ENCODE results near the gene AP3S2. TPM values are rescaled to one million over a fixed set of nuclear protein-coding genes. Genes with fewer than 3 reads are reported as not detected.

The AP3S2 gene
- total RNA-seq, 2 experiments from 2014 or later, result 25.3 to 28.1 TPM

DNA sequence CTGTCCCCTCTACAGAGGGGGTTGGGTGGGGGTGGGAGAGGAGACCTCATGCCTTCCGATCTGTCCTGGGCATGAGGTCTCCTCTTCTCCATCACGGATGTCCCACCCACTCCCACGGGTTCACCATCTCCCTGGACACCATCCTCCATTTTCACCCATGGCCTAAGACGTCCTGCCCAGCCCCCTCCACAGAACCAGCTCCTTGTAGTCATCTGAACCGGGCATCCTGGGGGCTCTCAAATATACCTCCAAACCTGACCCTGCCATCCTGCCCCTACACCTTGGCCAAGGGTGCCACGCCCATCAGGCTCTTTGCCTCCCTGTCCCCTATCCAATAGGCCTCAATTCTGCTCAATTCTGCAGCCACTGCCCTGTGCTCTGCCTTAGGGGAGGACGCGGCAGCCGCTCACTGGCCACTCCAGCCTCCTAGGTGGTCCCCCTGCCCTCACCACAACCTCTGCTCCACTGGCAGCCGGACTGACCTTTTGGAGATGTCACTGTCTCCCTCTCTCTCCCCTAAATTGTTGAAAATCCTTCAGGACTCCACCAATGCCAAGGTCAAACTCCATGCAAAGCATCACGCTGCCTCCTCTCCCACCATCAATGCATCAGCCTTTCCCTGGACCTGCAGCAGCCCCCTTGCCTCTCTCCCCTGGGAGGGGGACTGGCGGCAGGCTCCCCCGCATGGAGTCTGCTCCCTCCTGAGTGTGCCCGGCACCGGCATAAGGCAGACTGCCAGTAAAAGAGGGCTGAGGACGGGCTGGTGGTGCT lies 69.8 kb downstream of the AP3S2 start:
- Mint-ChIP-seq H3K27me3 (peaks cover 14% of the 10 kb centered on the region), H3K36me3 (ENCODE audit: low read depth) (no peaks in the 10 kb centered on the region), H3K9me3 (no peaks in the 10 kb centered on the region), H3K4me1 (peaks cover 3% of the 10 kb centered on the region), H3K4me3 (no peak overlapping the region), H3K27ac (no peak overlapping the region)
- POLR2A ChIA-PET, result no interaction called here
- CTCF ChIA-PET, result interaction anchor here (1.2 kb wide), 1 partner anchor 22 kb away, joined by 3 read pairs; no protein-coding TSS in a partner anchor
- DNase-seq, result no peak

DNA sequence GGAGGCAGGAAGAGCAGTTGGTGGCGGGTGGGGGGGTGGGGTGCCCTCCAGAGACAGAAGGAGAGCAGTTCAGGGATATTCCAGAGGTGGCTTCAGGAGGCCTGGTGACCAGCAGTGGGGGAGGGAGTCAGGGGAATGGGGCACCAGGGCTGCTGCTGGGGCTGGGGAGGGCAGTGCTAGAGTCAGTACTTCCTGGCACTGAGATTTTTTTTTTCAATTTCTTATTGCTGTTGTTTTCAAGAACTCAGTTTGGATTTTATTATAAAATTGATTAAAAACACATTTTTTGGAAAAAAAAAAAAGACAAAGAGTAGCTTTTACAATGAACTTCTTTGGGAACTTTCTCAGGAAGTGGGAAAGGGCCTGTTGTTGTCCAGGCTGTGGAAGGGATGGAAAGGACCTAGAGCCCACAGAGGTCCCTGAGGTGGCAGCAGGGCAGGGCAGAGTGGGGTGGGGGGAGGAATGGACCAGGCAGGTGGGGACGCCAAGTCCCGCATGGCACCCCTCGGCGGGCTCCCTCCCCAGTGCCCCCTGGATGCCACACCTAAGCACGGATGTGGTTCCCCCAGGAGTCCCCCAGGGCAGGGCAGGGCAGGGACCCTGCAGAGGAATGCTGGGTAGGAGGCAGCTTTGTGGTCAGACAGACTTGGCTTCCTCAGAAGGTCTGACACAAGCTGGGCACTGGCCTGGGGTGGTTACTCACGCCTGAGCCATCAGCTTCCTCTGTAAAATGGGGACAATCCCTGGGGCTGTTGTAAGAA lies 70.7 kb downstream of the AP3S2 start:
- Mint-ChIP-seq H3K27me3 (peaks cover 16% of the 10 kb centered on the region), H3K9me3 (no peaks in the 10 kb centered on the region), H3K27ac (no peak overlapping the region), H3K4me3 (no peak overlapping the region), H3K4me1 (peaks cover 3% of the 10 kb centered on the region), H3K36me3 (ENCODE audit: low read depth) (no peaks in the 10 kb centered on the region)
- DNase-seq, result no peak
- ChIA-PET POLR2A (no interaction called here), CTCF (interaction anchor here (0.6 to 1.2 kb wide), 2 partner anchors 21 to 100 kb away, joined by 3 read pairs; no protein-coding TSS in a partner anchor)

DNA sequence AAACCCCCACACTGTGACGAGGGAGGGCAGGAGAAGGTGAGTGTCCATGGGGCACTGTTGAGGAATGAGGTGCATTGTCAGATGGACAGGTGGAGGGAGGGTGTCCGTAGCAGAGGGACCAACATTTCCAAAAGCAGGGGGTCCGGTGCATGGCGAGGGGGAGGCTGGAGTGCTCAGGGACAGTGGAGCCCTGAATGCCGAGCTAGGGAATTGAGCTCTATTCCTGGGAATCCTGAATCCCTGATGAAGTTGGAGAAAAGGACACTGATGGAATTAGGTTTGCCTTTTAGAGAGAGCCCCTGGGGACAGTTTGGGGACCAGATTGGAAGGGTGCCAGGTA lies 71.2 kb downstream of the AP3S2 start:
- ChIA-PET POLR2A (no interaction called here), CTCF (no interaction called here)
- Mint-ChIP-seq H3K4me1 (peaks cover 3% of the 10 kb centered on the region), H3K4me3 (no peak overlapping the region), H3K9me3 (no peaks in the 10 kb centered on the region), H3K36me3 (ENCODE audit: low read depth) (no peaks in the 10 kb centered on the region), H3K27ac (no peak overlapping the region), H3K27me3 (peaks cover 19% of the 10 kb centered on the region)
- no peak for DNase-seq

DNA sequence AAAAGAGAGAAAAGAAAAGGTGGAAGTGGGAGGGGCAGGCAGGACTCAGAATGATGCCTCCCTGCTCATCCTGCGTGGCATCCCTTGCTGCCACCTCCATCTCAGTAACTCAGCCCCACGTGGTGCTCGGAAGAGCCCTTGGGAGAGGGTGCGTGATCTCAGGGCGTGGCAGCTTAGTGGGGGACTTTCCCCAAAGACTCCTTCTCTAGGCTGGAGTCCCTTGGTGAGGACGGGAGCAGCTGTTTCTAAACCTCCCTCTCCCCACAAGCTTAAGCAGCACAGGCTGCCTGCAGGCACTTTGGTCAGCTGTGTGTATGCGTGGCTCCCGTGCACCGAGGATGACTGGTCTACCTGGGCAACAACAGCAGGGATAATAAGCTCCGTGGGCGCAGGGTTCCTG lies 71.8 kb downstream of the AP3S2 start:
- DNase-seq, result no peak
- Mint-ChIP-seq H3K27ac (no peak overlapping the region), H3K4me1 (peaks cover 3% of the 10 kb centered on the region), H3K27me3 (peaks cover 19% of the 10 kb centered on the region), H3K4me3 (no peak overlapping the region), H3K36me3 (ENCODE audit: low read depth) (no peaks in the 10 kb centered on the region), H3K9me3 (no peaks in the 10 kb centered on the region)
- CTCF ChIA-PET, result no interaction called here
- POLR2A ChIA-PET, result no interaction called here

DNA sequence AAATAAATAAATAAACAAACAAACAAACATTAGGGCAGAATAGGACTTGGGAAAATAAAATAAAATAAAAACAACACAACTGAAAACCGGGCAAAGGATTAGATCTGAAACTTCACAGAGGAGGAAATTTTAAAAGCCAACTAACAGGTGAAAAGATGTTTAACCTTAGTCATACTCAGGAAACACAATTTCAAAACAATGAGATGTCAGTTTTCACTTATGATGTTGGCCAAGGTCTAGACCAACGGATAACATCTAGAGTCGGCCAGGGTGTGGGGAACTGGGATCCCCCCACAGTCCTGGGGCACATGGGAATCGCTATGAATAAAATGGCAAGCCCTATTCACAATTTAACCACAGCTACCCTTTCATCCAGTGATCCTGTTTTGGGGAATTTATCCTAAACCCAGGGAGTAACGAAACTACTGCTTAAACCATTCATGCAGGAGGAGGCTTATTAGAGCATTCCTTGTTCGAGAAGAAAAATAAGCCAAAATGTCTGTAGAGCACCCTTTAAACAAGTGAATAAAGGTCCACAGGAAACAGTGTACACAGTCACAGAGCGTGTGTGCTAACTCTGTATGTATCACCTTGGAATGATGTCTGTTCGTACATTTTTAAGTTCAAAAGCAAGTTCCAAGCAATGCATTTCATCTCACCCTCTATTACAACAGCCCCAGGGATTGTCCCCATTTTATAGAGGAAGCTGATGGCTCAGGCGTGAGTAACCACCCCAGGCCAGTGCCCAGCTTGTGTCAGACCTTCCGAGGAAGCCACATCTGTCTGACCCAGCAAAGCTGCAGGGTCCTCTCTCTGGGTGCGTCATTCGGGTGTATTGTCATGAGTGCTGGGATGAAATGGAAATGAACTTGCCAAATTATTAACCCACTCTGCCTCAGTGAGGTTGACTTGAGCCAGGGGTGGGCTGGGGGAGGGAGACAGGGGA lies 72.9 kb downstream of the AP3S2 start:
- Mint-ChIP-seq H3K9me3 (no peaks in the 10 kb centered on the region), H3K27ac (no peak overlapping the region), H3K4me1 (peaks cover 3% of the 10 kb centered on the region), H3K4me3 (no peak overlapping the region), H3K27me3 (peaks cover 28% of the 10 kb centered on the region), H3K36me3 (ENCODE audit: low read depth) (no peaks in the 10 kb centered on the region)
- POLR2A ChIA-PET, result no interaction called here
- CTCF ChIA-PET, result interaction anchor here (0.6 kb wide), 2 partner anchors 40 to 61 kb away, joined by 3 to 4 read pairs; no protein-coding TSS in a partner anchor
- DNase-seq, result no peak

DNA sequence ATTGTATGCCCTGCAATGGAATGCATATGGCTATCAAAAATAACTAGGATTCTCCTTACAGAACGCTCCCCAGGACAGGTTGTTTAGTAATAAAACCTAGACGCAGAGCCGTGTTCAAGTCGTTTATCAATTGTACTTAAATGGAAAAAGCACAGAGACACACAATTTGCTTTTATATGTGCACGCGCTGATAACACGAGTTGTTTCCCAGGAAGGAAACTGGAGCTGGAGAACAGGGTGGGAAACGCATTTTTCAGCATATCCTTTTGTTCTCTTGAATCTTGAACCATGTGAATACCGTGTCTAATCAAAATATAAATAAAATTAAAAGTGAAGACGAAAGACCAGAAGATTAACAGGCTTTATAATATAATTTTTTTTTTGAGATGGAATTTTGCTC lies 75.5 kb downstream of the AP3S2 start:
- Mint-ChIP-seq H3K27ac (no peak overlapping the region), H3K27me3 (peaks cover 44% of the 10 kb centered on the region), H3K4me3 (no peak overlapping the region), H3K4me1 (peaks cover 11% of the 10 kb centered on the region), H3K9me3 (no peaks in the 10 kb centered on the region), H3K36me3 (ENCODE audit: low read depth) (no peaks in the 10 kb centered on the region)
- ChIA-PET POLR2A (no interaction called here), CTCF (no interaction called here)
- no peak for DNase-seq

- Mint-ChIP-seq H3K27ac (no peak overlapping the region), H3K4me3 (no peak overlapping the region), H3K27me3 (peaks cover 44% of the 10 kb centered on the region), H3K36me3 (ENCODE audit: low read depth) (no peaks in the 10 kb centered on the region), H3K9me3 (no peaks in the 10 kb centered on the region), H3K4me1 (peaks cover 11% of the 10 kb centered on the region)
- CTCF ChIA-PET, result no interaction called here
- DNase-seq, result no peak
- POLR2A ChIA-PET, result no interaction called here
Measured at GRCh38 chr15:89817701-89818280, 76.0 kb downstream of the AP3S2 start.

DNA sequence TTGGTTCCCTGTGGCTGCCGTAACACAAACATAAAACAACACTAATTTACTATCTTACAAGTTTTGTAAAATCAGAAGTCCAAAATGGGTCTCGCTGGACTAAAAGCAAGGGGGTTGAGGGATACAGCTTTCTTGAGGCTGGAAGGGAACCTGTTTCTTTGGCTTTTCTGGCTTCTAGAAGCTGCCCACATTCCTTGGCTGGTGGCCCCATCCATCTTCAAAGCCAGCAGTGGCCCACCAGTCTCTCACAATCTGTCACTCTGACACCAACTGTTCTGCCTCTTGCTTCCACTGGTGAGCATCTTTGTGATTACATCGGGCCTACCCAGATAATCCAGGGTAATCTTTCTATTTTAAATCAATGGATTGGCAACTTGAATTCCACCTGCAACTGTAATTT lies 78.0 kb downstream of the AP3S2 start:
- Mint-ChIP-seq H3K36me3 (ENCODE audit: low read depth) (no peaks in the 10 kb centered on the region), H3K27me3 (peaks cover 37% of the 10 kb centered on the region), H3K9me3 (no peaks in the 10 kb centered on the region), H3K4me3 (peak overlapping the region; percentile 70), H3K4me1 (peaks cover 12% of the 10 kb centered on the region), H3K27ac (no peak overlapping the region)
- CTCF ChIA-PET, result interaction anchor here (0.9 kb wide), 1 partner anchor 21 kb away, joined by 3 read pairs; no protein-coding TSS in a partner anchor
- no peak for DNase-seq
- POLR2A ChIA-PET, result no interaction called here

DNA sequence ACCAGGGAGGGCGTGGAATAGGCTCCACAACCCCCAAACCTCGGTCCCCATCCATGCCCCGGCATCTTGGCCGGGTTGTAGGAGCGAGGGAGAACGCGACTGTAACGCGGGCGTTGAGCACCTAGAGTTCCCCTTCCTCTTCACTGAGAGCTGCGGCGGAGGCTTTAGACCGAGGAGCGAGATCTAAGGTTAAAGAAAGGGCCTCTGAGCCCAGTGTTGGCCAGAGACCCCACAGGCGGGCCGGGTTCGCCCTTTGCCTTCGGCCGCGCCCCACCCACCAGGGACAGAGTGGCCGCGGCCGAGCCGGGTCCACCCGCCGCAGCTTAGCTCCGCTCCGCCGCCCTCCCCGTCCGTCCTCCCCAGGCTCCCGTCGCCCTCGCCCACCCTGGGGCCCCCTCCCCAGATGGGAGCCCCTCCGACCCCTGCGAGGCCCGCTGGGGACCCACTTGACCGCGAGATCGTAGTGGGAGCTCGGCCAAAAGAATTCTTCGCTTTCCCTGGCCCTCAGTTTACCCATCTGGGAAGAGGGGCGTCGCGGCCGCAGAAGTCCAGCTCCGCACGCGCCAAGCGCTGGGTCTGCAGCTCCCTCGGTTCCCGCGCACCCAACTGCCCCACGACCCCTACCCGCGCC lies 79.6 kb downstream of the AP3S2 start:
- POLR2A ChIA-PET, result no interaction called here
- H3K4me3 Mint-ChIP-seq, result peak overlapping the region; percentile 51

GRCh38 chr15:89813381-89814111 lies 80.2 kb downstream of the AP3S2 start:
- H3K4me3 Mint-ChIP-seq, result peak overlapping the region; percentile 51
- ChIA-PET POLR2A (no interaction called here), CTCF (interaction anchor here (1.3 kb wide), 1 partner anchor 30 kb away, joined by 3 read pairs; no protein-coding TSS in a partner anchor)
- H3K9me3 Mint-ChIP-seq, result no peaks in the 10 kb centered on the region
- DNase-seq, result no peak
- no peaks in the 10 kb centered on the region for H3K36me3 Mint-ChIP-seq (ENCODE audit: low read depth)
- no peak overlapping the region for H3K27ac Mint-ChIP-seq
- H3K27me3 Mint-ChIP-seq, result peaks cover 31% of the 10 kb centered on the region
- H3K4me1 Mint-ChIP-seq, result peaks cover 9% of the 10 kb centered on the region

More for the DNA sequence above, 79.6 kb downstream of the AP3S2 start:
- CTCF ChIA-PET, result interaction anchor here (1.3 kb wide), 1 partner anchor 31 kb away, joined by 3 read pairs; no protein-coding TSS in a partner anchor
- Mint-ChIP-seq H3K27me3 (peaks cover 31% of the 10 kb centered on the region), H3K27ac (no peak overlapping the region), H3K36me3 (ENCODE audit: low read depth) (no peaks in the 10 kb centered on the region), H3K4me1 (peaks cover 9% of the 10 kb centered on the region), H3K9me3 (no peaks in the 10 kb centered on the region)
- no peak for DNase-seq

DNA sequence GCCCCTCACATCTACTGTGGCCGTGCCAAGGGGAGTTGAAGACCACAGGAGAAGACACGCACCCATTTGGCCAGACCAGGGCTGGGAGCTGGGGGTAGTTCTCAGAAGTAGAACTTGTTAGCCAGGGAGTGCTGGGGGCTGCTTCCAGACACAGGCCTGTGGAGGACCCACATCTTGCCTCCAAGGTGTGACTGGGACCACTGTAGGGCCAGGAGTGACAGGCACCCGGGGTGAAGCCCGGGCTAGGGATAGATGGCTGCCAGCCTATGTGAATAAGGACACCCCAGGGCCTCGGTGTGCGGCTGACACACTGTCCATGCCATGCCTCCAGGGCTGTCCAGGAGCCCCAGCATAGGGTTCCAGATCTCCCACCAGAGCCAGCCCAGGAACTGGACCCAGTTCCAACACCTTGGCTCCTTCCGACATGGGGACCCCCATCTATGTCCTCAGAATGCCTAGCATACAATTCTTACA lies 80.9 kb downstream of the AP3S2 start:
- DNase-seq, result no peak
- Mint-ChIP-seq H3K4me1 (peaks cover 9% of the 10 kb centered on the region), H3K27me3 (peaks cover 27% of the 10 kb centered on the region), H3K36me3 (ENCODE audit: low read depth) (no peaks in the 10 kb centered on the region), H3K9me3 (no peaks in the 10 kb centered on the region), H3K4me3 (no peak overlapping the region), H3K27ac (no peak overlapping the region)
- ChIA-PET CTCF (no interaction called here), POLR2A (no interaction called here)
